Measurements from ENCODE around the gene CCDC63.
"Not testable (repeated sequence)": the region's sequence is repeated elsewhere in the genome, so short reads cannot be mapped to it uniquely, and the experiment has no call there.

Gene CCDC63

DNA sequence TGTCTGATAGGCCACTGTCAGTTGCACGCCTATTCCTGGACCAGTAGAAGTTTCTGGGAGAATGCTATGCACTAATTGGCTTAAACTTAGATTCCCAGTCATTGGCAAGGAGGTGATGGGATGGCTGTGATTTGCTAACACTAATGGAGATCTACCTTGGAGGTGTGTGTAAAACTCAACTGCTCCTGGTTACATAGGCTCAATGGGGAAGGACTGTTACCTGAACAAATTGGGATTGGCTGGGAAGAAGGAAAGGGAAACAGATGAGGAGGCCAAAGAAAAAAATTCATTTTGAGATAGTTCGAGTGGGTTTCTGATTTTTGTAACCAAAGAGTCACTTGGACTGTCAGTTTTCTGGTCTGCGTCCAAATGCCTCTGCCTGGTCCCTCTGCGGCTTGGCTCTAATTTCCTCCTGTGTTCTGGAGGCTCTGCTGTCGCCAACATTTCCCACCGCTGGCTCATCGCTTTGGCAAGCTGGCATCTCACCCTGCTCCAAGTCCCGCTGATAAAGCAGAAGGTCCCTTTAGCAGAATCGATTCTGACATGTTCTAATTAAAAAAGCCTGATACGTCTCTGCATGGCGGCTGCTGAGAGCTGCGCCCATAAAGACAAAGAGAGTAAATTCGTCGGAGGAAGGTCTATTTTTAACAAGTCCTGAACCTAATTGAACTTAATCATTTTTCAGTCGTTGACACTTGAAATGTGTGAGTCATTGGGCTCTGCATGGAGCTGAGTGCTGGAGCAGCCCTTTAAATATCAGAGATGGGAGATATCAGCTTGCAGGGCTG is 2.0 kb upstream of the CCDC63 start:
- DNase-seq (ENCODE audit: low read depth in 2 of 2): no peak

DNA sequence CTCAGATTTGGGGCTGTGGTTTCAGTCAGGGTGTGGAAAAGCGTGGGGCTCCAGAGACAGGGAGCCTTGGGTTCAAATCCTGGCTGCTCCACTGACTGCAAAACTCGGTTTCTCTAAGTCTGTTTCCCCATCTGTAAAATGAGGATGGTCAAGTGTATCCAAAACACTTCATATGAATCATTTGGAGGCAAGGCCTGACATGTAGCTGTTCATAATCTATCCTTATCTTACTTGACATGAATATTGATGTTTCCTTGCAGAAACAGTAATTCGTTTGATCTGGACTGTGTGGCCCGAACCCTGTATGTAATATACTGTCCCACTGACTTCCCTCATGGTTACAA is 1.5 kb upstream of the CCDC63 start:
- DNase-seq (ENCODE audit: low read depth in 2 of 2): no peak

DNA sequence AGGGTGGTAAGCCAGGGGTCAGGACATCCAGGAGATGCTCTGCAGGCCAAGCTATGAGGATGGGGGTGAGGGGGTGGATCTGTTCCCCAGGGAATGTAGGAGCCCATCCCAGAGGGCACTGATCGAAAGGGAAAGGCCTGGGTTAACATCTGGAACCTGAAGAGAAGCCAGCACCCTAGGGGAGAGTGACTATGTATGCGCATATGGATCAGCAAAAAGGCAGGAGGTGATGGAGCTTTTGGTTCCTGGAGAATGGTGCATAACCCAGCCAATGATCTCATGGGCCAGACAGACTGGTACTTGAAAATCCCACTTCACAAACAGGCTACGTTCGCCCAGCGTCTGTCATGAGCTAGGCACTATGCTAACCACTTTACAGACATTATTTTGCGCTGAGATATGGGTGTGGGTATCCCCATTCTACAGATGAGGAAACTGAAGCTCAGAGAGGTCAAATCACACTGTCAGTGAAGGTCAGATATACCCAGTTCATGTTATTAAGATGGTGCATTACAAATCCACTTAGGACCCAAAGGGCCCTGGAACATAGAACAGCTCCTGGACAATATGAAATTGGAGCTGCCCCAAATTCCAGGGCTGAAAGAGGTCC is 1.6 kb downstream of the CCDC63 start:
- DNase-seq (ENCODE audit: low read depth in 2 of 2): no peak

DNA sequence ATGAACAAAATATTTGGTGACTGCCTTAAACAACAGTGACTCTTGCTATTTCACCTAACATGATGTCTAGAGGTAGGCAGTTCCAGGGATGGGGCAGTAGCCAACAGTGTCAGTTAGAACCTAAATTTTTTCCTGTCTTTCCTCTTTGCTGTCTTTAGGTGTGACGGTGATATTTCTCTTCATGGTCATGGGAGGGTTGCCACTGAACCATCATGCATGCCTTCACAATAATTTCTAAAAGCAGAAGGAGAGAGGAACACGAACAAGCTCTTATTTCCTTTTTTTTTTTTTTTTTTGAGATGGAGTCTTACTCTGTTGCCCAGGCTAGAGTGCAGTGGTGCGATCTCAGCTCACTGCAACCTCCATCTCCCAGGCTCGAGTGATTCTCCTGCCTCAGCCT is 2.4 kb downstream of the CCDC63 start:
- DNase-seq (ENCODE audit: low read depth in 2 of 2): no peak

DNA sequence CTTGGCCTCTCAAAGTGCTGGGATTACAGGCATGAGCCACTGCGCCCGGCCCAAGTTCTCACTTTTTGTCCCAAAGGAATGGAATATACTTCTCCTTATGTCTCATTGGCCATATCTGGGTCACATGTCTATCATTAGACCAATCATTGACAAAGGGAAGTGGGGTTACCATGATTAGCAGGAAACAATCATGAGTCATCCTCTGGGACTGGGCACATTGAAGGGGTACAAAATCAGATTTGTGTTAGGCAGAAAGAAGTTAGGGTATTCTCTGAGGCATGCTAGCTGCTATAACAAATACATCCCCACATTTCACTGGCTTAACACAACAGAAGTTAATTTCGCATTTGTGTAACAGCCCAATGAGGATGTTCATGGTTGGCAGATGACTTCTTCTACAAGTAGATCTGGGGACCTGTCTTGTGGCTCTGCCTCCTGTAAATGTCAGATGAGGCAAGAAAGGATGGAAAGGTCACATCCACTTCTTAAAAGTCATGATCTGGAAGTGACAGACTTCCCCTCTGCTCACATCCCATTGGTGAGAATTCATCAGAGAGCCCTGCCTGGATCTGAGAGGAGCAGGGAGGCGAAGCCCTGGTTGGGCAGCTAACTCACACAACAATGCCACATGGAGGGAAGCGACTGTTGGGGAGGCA is 3.1 kb downstream of the CCDC63 start:
- no peak for DNase-seq (ENCODE audit: low read depth in 2 of 2)

DNA sequence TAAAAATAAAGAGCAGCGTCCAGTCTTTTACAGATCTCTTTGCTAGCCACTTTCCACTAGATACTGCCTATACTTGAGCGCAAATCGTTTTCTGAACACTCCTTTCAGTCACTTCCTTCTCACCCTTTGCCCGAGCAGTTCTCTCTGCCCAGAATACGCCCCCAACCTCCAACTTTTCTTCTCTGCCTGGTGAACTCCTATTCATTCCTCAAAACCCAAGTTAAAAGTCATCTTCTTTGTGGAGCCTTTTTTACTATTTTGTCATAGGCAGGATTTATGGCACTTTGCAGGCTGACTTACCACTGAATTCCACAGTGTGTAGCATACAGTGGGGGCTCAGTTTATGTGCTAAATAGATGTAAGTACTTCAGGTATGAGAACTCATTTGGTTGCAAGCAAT is 4.0 kb downstream of the CCDC63 start:
- DNase-seq (ENCODE audit: low read depth in 2 of 2): no peak

DNA sequence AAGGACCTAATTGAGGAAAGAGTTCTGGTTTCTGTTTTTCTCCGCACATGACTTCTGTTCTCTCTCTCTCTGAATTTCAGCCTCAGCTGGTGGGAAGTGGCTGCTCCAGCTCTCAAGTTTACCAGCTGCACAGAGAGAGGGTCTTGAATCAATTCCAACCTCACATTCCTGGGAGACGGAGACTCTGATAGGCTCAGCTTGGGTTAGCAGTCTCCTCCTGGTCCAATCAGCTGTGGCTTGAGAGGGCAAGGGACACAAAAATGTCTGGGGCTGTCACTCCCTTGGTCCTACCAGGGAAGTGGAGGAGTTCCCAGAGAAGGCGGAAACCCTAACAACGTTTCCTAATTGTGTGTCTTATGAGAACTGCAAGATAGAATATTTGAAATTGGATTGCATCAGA is 7.0 kb downstream of the CCDC63 start:
- no peak for DNase-seq (ENCODE audit: low read depth in 2 of 2)

DNA sequence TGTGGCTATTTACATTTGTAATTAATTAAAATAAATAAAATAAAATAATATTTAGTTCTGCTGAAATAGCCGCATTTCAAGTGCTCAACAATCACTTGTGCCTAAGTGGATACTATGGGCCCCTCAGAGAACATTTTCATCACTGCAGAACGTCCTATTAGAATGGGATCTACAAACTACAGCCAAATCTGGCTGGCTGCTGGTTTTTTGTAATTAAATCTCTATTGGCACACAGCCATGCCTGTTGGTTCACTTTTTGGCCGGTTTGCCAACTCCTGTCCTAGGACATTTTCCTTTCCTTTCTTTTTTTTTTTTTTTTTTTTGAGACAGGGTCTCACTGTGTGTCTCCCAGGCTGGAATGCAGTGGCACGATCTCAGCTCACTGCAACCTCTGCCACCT is 9.8 kb downstream of the CCDC63 start:
- no peak for DNase-seq (ENCODE audit: low read depth in 2 of 2)

DNA sequence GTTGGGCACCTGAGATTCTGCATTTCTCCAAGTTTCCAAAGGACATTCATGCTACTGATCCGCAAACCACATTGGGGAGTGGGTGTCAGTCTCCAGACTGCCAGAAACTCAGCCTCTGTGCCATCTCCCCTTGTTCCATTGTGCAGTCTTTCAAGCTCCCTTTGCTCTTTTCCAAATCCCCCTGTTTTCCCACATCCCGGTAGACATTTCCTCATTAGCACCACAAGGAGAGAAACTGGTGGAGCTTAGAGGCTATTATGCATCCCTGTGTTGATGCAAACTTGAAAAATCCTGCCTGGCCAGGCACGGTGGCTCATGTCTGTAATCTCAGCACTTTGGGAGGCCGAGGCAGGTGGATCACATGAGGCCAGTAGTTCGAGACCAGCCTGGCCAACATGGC is 10.7 kb downstream of the CCDC63 start:
- DNase-seq (ENCODE audit: low read depth in 2 of 2): no peak

DNA sequence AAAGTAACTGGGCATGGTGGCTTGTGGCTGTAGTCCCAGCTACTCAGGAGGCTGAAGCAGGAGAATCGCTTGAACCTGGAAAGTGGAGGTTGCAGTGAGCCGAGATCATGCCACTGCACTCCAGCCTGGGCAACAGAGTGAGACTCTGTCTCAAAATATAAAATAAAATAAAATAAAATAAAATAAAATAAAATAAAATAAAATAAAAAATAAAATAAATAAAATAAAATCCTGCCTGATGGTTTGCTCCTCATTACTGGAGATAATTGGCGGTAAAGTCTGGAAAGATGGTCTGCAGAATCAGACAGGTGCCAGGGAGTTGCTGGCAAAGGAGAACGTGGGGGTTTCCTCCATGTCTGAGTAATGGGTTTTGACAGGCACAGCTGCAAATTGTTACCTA is 11.2 kb downstream of the CCDC63 start:
- DNase-seq (ENCODE audit: low read depth in 2 of 2): not testable (repeated sequence)

DNA sequence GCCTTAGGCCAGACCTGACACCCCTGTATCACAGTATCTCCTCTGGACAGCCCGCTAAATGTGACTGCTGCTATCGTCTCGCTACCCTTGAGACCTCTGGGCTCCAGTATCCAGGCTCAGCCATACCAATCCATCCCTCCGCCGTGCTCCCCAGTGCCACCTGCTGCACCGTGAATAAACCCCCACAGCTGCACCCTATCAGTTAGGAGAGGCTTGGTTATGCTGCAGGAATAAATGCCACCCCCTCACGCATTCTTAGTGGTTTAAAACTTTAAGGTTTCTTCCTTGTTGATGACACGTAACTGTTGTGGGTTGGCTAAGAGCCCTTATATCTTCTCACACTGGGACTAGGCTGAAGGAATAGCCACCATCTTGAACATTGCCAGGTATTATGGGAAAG is 12.1 kb downstream of the CCDC63 start:
- no peak for DNase-seq (ENCODE audit: low read depth in 2 of 2)

DNA sequence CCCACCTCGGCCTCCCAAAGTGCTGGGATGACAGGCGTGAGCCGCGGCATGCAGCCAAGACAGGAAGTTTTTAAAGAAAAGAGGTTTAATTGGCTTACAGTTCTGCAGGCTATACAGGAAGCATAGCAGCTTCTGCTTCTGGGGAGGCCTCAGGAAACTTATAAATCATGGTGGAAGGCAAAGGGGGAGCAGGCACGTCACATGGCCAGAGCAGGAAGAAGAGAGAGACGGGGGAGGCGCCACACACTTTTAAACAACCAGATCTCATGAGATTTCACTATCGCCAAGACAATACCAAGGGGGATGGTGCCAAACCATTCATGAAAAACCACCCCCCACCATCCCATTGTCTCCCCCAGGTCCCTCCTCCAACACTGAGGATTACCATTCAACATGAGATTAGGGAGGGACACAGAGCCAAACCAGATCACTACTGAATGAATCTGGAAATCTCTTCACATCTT is 14.1 kb downstream of the CCDC63 start:
- DNase-seq (ENCODE audit: low read depth in 2 of 2): no peak

DNA sequence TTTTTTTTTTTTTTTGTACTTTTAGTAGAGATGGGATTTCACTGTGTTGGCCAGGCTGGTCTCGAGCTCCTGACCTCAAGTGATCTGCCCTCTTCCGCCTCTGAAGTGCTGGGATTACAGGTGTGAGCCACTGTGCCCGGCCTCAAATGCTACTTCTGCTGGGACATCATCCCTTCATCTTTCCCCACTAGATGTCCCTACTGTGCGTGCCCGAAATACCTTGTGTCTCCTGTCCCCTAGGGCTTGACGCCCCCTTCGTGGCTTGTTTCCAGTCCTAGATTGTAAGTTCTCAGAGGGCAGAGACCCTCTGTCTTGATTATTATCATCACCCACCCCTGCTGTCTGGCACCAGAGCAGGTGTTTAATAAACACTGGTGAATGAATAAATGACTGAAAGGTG is 14.9 kb downstream of the CCDC63 start:
- DNase-seq (ENCODE audit: low read depth in 2 of 2): no peak

DNA sequence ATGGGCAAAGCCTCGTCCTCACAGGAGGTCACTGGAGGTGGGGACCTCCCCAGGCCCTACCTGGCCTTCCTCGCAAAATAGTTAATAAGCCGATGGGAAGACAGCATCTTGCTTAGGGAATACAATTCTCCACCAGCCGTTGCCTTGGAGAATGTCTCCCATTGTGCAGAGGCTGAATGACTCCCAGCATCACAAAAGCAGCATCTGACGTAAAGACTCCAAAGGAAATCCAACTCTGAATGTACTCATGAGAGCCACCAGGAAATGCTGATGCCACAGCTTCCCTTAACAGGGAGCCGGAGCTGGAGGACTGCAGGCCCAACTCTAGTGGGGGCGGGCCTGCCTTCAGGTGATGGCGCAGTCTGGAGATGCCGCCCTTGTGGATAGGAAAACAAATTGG is 15.5 kb downstream of the CCDC63 start:
- DNase-seq (ENCODE audit: low read depth in 2 of 2): no peak

DNA sequence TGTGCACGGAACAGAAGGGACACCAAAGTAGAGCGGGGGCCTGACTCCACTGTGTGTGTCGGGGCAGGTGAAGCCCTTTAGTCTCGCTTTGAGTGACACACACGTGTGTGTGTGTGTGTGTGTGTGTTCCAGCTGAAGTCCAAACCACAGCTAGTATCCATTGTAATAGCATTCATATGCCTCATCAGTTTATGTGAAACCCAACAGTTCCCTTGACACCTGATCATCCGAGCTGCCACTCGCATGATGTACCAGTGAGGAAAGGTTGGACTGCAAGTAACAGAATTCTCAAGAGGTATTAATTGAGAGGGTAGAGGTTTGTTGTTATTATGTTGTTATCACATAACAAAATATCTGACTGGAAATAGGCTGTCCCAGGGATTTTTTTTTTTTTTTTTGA is 16.4 kb downstream of the CCDC63 start:
- no peak for DNase-seq (ENCODE audit: low read depth in 2 of 2)

DNA sequence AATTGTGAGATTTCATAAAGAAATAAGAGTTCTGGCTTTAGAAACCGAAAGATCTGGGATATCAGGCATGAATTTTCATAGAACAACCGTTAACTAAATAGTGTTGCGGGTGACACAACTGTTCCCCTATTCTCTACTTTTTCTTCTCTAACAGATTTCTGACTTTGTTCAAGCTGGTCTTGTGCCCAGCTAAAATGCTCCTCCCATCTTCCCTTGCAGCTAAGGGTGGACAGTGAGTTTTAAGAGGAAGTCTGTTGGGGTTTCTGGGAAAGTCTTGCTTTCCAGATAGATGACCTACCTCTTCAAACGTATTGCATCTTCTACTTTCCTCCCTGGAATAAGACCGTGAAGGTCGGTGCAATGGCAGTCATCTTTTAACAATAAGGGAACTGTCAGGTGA is 18.7 kb downstream of the CCDC63 start:
- no peak for DNase-seq (ENCODE audit: low read depth in 2 of 2)

DNA sequence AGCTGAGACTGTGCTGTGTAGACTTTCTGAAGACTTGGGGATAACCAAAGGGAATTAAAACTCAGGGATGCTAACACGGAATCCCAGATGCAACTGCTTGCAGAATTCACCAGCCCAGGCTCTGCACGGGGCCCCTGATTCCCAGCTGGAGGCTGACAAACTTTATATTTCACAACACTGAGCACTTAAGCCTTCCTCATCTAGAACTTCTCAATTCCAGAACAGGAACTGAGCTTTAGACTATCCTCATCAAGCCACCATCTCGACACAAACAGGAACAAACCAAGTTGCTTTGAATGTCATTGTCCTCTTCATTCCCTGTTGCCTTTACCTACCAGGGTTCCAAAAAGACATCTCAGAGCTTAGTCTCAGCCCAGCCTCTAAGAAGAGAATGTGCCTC is 22.2 kb downstream of the CCDC63 start:
- DNase-seq (ENCODE audit: low read depth in 2 of 2): no peak

DNA sequence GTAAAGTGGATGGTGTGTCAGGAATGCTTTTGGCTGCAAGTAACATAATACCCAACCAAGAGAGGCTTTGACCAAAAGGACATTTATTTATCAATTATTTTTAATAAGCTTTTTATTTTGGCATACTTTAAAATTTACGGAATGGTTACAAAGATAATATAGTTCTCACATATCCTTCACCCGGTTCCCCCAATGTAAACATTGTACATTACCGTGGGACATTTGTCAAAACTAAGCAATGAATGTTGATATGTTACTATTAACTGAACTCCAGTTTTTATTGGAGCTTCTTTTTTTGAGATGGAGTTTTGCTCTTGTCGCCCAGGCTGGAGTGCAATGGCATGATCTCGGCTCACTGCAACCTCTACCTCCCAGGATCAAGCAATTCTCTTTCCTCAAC is 23.0 kb downstream of the CCDC63 start:
- DNase-seq (ENCODE audit: low read depth in 2 of 2): no peak

DNA sequence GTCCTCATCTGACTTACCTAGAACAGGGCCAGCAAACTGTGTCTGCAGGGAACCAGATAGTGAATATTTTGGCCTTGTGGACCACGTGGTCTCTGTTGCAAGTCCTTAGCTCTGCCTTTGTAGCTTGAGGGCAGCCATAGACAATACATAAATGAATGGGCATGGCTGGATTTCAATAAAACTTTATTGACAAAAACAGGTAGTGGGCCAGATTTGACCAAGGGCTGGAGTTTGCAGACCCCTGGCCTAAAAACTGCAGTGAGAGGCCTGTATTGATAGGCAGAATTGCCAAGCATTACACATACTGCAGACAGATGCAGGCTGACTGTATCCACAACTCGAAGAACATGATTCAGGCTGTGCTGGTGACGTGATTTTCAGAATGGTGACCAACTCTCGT is 25.3 kb downstream of the CCDC63 start:
- DNase-seq (ENCODE audit: low read depth in 2 of 2): no peak

DNA sequence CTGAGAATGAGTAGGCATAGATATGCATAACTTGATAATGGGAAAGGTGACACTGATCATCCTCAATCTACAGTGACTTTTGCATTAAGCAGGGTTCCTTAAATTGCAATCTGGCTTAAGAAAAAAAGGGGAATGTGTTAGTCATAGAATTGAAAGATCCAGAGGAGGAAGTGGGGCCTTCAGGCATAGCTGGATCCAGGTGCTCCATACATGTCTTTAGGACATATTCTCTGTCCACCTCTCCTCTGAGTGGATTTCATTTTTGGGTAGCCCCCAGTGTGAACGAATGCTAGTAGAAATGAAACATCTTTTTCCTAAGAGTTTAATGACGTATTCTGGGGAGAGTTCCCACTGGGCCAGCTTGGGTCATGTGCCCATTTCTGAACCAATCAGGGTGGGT is 27.6 kb downstream of the CCDC63 start:
- no peak for DNase-seq (ENCODE audit: low read depth in 2 of 2)

DNA sequence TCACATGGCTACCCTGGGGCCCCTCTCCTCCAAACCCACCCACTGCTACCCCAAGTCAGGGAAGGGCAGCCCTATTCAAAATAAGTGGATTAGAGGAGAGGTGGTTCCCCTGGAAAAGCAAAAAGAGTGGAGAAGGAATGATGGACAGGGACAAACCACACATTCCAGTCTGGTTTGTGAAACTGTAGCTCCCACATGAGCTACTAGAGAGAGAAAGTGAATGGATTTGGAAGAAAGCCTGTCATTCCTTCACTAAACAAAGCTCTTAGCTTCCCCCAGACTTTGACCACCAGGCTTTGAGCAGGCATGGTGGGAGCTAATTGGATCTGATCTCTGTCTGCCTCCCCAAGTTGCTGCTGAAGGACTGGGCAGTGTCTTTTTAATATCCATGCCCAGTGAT is 28.0 kb downstream of the CCDC63 start:
- no peak for DNase-seq (ENCODE audit: low read depth in 2 of 2)

DNA sequence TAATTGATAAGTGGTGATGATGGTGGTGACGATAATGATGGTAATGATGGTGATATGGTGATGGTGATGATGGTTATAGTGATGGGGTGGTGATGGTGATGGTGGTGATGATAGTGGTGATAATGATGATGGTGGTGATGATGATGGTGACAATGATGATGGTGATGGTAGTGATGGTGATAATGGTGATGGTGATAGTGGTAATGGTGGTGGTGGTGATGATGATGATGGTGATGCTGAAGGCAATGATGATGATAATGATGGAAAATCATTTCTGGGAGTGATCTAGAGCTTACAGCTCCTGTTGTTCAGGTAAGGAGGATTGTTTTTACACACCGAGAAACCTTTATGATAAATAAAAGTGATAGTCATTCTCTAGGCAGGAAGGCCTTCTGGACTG is 33.9 kb downstream of the CCDC63 start:
- no peak for DNase-seq (ENCODE audit: low read depth in 2 of 2)

DNA sequence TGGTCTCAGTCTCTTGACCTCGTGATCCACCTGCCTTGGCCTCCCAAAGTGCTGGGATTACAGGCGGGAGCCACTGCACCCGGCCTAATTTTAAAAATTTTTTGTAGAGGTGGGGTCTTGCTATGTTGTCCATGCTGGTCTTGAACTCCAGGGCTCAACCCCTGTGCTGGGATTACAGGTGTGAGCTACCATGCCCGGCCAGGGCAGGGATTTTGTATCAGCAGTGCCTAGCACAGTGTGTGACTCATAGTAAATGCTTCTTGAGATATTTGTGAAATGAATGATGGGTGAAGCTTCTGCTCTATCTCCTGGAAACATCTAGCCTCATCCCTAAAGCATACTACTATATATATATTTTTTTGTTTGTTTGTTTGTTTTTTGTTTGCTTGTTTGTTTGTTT is 36.5 kb downstream of the CCDC63 start:
- DNase-seq (ENCODE audit: low read depth in 2 of 2): no peak
